Ovary (tissue), 3 donors: ENCODE data around the gene DENND5A.
"Not testable (repeated sequence)": the region's sequence is repeated elsewhere in the genome, so short reads cannot be mapped to it uniquely, and the experiment has no call there.

Source experiments
- POLR2A ChIP-seq: fragments of 450-650 bp; IDR thresholded peaks from one replicate; pipeline ENCODE4 v1.6.1; 2017; ENCODE audit warnings: antibody characterized with exemption, mild to moderate bottlenecking, moderate library complexity
- TF ChIP-seq, protein P1 (sequence below), 3 donors: fragments of 450-650 bp in 2 of 3; fragments of 200-600 bp in 1 of 3; IDR thresholded peaks; one replicate each; pipeline versions ENCODE4 v1.5.1 to v1.8.0; 2016 to 2022; ENCODE audit warnings: antibody characterized with exemption in 3 of 3, mild to moderate bottlenecking in 1 of 3
- donor health status: DM: no; HTN: no; CAD: no.

DNA sequence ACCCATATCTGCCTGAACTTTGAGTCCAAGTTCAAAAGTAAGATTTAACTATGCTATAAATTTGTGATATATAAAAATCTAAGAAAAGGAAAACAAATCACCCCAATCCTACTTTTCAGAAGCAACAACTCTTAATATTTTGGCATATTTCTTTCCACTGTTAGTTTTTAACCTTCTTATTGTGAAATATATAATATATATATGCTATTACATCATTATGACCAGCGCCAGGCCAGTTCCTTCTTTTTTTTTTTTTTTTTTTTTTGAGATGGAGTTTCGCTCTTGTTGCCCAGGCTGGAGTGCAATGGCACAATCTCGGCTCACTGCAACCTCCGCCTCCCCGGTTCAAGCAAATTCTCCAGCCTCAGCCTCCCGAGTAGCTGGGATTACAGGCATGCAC lies 103.2 kb downstream of the DENND5A start:
- not testable (repeated sequence) for TF ChIP-seq POLR2A
- TF ChIP-seq, protein P1, sequence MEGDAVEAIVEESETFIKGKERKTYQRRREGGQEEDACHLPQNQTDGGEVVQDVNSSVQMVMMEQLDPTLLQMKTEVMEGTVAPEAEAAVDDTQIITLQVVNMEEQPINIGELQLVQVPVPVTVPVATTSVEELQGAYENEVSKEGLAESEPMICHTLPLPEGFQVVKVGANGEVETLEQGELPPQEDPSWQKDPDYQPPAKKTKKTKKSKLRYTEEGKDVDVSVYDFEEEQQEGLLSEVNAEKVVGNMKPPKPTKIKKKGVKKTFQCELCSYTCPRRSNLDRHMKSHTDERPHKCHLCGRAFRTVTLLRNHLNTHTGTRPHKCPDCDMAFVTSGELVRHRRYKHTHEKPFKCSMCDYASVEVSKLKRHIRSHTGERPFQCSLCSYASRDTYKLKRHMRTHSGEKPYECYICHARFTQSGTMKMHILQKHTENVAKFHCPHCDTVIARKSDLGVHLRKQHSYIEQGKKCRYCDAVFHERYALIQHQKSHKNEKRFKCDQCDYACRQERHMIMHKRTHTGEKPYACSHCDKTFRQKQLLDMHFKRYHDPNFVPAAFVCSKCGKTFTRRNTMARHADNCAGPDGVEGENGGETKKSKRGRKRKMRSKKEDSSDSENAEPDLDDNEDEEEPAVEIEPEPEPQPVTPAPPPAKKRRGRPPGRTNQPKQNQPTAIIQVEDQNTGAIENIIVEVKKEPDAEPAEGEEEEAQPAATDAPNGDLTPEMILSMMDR (IDR thresholded peaks at IDR 0.05): not testable (repeated sequence)
